Testis (tissue), 2 donors: ENCODE results near the gene FBXW4.

Experiments
- CTCF ChIP-seq, 3 experiments: fragments of 450-650 bp in 2 of 3; fragments of 200-600 bp in 1 of 3; sonication (generic) in 1 of 3; IDR thresholded peaks; one replicate each; pipeline ENCODE4 v1.5.1; 2016 to 2019; ENCODE audit warnings: antibody characterized with exemption in 3 of 3, mild to moderate bottlenecking in 2 of 3, moderate library complexity in 1 of 3
- POLR2A ChIP-seq: fragments of 450-650 bp; IDR thresholded peaks from one replicate; pipeline ENCODE4 v1.6.1; 2017; ENCODE audit warnings: antibody characterized with exemption, mild to moderate bottlenecking, moderate library complexity

- TF ChIP-seq CTCF (IDR thresholded peaks at IDR 0.05) = no peak
- no peak for TF ChIP-seq POLR2A
These were observed 93.4 kb downstream of the FBXW4 start for GRCh38 chr10:101601541-101601940.
